ENCODE measurements around the gene XPNPEP3. TPM values are rescaled to one million over a fixed set of nuclear protein-coding genes. Genes with fewer than 3 reads are reported as not detected.

Gene XPNPEP3
- total and polyA plus RNA-seq, 2 of the 4 experiments (the other 2 are of a cell fraction): 9.3 to 10.9 TPM

GRCh38 chr22:40853961-40854360 lies 3.0 kb upstream of the XPNPEP3 start:
- H3K4me2 ChIP-seq (ENCODE audit: low read depth, low read length): peak overlapping the region; percentile 30; the same call in 1 of the 2 replicates
- no peak overlapping the region for H2AK5ac ChIP-seq (ENCODE audit: low read depth, low read length)
- H2BK5ac ChIP-seq (ENCODE audit: low read depth, low read length, poor library complexity, severe bottlenecking): peak overlapping the region; percentile 16
- in situ Hi-C loops (cut with MboI; ENCODE audit: low sequenced_read_pairs) (no loop called here), intact Hi-C loops (cut with micrococcal nuclease) (no loop called here), dilution Hi-C loops (cut with HindIII; ENCODE audit: low sequenced_read_pairs, unreplicated experiment) (no loop called here)
- ATAC-seq (ENCODE audit: low read depth): no peak
- peak overlapping the region; percentile 60; the same call in 1 of the 2 replicates for H3K23ac ChIP-seq (ENCODE audit: low read depth, low read length)
- H2BK15ac ChIP-seq (ENCODE audit: low read depth, low read length): no peak overlapping the region
- 0 out of 2 replicates have a peak, but pooled peaks cover 3% of the 10 kb centered on the region for H3K9me1 ChIP-seq (ENCODE audit: insufficient read depth, low read length)
- no peak overlapping the region for H3K9ac ChIP-seq (ENCODE audit: low read depth, low read length)
- no peak for TF ChIP-seq CHD1 (IDR thresholded peaks at IDR 0.05; ENCODE audit: low read depth, low read length)
- TF ChIP-seq RCOR1 (IDR thresholded peaks at IDR 0.05; ENCODE audit: insufficient replicate concordance, low read length): no peak
- no peak for TF ChIP-seq POLR2A (IDR thresholded peaks at IDR 0.05; ENCODE audit: low read depth, low read length)
- no peak for TF ChIP-seq MXI1 (IDR thresholded peaks at IDR 0.05; ENCODE audit: borderline replicate concordance, low read depth, low read length)
- TF ChIP-seq CEBPB (IDR thresholded peaks at IDR 0.05; ENCODE audit: low read depth, low read length): no peak
- no peak for TF ChIP-seq MAZ (IDR thresholded peaks at IDR 0.05; ENCODE audit: borderline replicate concordance, low read depth, low read length)
- H4K5ac ChIP-seq (ENCODE audit: low read depth, low read length): no peak overlapping the region
- no TSS peak for BruUV-seq (replicated peaks)
- H3K4ac ChIP-seq (ENCODE audit: low read depth, low read length): 0 out of 2 replicates have a peak overlapping the region, but pooled peaks have one; percentile 14
- H3K27ac ChIP-seq (ENCODE audit: insufficient read depth, low read length): no peak overlapping the region
- H4K91ac ChIP-seq (ENCODE audit: insufficient read depth, low read depth, low read length): no peak overlapping the region
- no peak overlapping the region for H3K18ac ChIP-seq (ENCODE audit: low read depth, low read length)
- H3K14ac ChIP-seq (replicated peaks; ENCODE audit: low read depth, low read length): 0 out of 2 replicates have a peak overlapping the region, but pooled peaks have one; percentile 29
- H2AK9ac ChIP-seq (replicated peaks; ENCODE audit: low read depth, low read length, poor library complexity): no peak overlapping the region
- H3K4me1 ChIP-seq (ENCODE audit: control insufficient read depth, insufficient read depth, low read length): peaks cover 9% of the 10 kb centered on the region
- DNase-seq: no peak
- peaks cover 7 to 37% of the 10 kb centered on the region in 2 experiments for H3K79me1 ChIP-seq (ENCODE audit: low read depth in 1 of 2, low read length in 2 of 2)
- ChIA-PET POLR2A (ENCODE audit: unreplicated experiment) (no interaction called here), CTCF (no interaction called here)
- no CpG with 5 or more reads among the region's 3 CpGs for WGBS, 2 experiments (ENCODE audit: extremely low coverage in 2 of 2, insufficient read length in 1 of 2)
- no peaks in the 10 kb centered on the region for H3K9me3 ChIP-seq (ENCODE audit: control insufficient read depth, insufficient read depth, low read length)
- no peak overlapping the region for H2BK20ac ChIP-seq (ENCODE audit: low read depth, low read length)
- H3K27me3 ChIP-seq (ENCODE audit: control insufficient read depth, insufficient read depth, low read length): no peaks in the 10 kb centered on the region
- no peak overlapping the region for H3K4me3 ChIP-seq (ENCODE audit: insufficient read depth, low read depth, low read length)
- H4K20me1 ChIP-seq (ENCODE audit: insufficient read depth, low read length): peaks cover 50% of the 10 kb centered on the region
- no peak overlapping the region for H2AFZ ChIP-seq (replicated peaks; ENCODE audit: low read length, poor library complexity)
- H3K56ac ChIP-seq (ENCODE audit: extremely low read depth, insufficient read depth, low read length): no peak overlapping the region
- peaks cover 9% of the 10 kb centered on the region for H3K36me3 ChIP-seq (ENCODE audit: control insufficient read depth, insufficient read depth, low read length)
- H2BK120ac ChIP-seq (ENCODE audit: low read depth, low read length): no peak overlapping the region
- peak overlapping the region in 1 of 2 experiments; percentile 44; a peak in 1 of 4 replicates for H4K8ac ChIP-seq (ENCODE audit: low read depth in 2 of 2, low read length in 2 of 2)
